AG10803 (cell line): ENCODE results near the gene PHLDB2.

ENCODE experiments used
- DNase-seq: peaks from one replicate; pipeline ENCODE4 v3.0.0; 2010; ENCODE audit warnings: low read depth
- H3K4me3 ChIP-seq: 2 replicates; pipeline ENCODE4 v1.5.1; 2011; ENCODE audit warnings: mild to moderate bottlenecking, low read length, control low read depth
- TF ChIP-seq, protein P1 (sequence below): conservative IDR thresholded peaks from 2 replicates; pipeline ENCODE4 v1.5.1; 2011; ENCODE audit warnings: mild to moderate bottlenecking, low read length, control low read depth, inconsistent platforms

PHLDB2 gene

DNA sequence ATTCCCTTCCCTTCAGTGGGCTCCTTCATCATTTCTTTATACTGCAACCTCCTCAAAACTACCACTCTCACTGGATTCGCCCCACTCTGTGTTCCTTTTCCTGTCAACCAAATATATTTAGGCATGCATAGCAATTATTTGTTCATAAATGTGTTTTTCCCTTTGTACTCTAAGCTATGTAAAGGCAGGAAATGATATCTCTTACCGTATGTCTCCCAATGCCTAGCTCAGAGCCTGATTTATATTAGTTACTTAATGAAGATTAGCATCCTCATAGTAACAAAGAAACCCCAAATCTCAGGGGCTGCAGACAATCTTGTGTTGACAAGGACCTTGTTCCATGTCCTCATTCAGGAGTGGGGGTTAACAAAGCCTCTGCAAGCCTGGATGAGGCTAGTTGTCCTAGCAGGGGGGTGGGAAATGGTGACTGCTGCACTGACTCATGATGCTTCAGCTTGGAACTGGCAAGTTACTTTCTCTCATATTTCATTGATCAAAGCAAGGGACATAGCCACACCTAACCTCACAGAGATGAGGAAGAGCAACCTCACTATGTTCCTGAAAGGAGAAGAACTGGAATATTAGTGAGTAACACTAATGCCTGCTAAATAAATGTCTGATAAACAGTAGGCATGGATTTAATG lies 15.2 kb downstream of the PHLDB2 start:
- TF ChIP-seq, protein P1, sequence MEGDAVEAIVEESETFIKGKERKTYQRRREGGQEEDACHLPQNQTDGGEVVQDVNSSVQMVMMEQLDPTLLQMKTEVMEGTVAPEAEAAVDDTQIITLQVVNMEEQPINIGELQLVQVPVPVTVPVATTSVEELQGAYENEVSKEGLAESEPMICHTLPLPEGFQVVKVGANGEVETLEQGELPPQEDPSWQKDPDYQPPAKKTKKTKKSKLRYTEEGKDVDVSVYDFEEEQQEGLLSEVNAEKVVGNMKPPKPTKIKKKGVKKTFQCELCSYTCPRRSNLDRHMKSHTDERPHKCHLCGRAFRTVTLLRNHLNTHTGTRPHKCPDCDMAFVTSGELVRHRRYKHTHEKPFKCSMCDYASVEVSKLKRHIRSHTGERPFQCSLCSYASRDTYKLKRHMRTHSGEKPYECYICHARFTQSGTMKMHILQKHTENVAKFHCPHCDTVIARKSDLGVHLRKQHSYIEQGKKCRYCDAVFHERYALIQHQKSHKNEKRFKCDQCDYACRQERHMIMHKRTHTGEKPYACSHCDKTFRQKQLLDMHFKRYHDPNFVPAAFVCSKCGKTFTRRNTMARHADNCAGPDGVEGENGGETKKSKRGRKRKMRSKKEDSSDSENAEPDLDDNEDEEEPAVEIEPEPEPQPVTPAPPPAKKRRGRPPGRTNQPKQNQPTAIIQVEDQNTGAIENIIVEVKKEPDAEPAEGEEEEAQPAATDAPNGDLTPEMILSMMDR, result no peak
- peak; percentile 50 for DNase-seq
- H3K4me3 ChIP-seq, result no peak overlapping the region

DNA sequence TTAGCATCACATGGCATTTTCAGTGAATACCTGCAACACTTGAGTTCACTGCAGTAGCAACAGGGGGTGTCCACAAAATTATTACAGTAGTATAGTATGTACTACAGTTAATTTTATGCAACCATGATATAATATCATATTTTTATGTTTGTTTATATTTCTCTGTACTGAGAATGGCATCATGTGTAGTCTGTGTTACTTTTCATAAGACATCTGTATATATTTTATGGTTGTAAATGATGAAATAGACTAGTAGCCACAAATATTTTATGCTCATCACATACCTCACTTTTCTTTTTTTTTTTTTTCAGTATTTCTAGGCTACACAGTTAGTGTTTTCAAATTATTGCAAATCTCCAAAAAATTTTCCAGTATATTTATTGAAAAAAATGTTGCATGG lies 22.4 kb downstream of the PHLDB2 start:
- peak; percentile 42 for DNase-seq
- TF ChIP-seq, protein P1, result no peak
- no peak overlapping the region for H3K4me3 ChIP-seq

DNA sequence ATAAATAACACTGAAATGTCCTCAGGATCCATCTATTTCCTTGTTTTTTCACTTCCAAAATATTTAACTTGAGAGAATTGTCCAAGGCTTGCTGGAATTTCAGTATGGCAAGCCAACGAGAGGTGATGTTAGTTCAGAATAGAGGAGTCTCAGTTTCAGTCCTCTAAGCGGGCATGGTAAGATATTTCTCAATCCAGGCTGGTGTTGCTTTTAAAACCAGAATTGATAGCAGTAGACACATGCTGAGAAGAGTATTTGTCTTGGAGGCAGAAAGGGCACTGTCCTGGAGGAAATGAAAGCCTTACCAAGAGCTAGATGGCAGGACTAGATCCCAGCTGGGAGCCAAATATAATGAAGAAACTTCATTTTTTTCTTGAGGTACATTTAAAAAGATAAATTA lies 23.1 kb downstream of the PHLDB2 start:
- no peak overlapping the region for H3K4me3 ChIP-seq
- no peak for DNase-seq
- TF ChIP-seq, protein P1, result no peak

DNA sequence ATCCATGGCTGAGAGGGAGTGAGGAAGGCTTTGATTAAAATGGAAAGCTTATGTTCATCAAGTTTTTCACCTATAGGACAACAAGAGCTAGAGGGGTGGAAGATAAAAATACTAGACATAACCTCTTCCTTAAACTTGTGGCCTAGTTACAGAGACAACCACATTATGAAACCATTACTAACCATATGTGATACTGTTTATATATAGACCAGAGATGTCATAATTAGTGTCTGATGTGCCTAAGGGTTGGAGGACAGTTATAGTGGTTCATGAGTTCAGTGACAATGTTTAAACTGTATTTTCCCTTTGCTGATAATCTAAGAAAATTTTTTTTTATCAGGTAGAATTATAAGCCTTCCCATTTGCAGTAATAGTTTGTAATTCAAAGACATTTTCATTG lies 23.7 kb downstream of the PHLDB2 start:
- DNase-seq, result peak; percentile 28
- TF ChIP-seq, protein P1, result no peak
- H3K4me3 ChIP-seq, result no peak overlapping the region

DNA sequence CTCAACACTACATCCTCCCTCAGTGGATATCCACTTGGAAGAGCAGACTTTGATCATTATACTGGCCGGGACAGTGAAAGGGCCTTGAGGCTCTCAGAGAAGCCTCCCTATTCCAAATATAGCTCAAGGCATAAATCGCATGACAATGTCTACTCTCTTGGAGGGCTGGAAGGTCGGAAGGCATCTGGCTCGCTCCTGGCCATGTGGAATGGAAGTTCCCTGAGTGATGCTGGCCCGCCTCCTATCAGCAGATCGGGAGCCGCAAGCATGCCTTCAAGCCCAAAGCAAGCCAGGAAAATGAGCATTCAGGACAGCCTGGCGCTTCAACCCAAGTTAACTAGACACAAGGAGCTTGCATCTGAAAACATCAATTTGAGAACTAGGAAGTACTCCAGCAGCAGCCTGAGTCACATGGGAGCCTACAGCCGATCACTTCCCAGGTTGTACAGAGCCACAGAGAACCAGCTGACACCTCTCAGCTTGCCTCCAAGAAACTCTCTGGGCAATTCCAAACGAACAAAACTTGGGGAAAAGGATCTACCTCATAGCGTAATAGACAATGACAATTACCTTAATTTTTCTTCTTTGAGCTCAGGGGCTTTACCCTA lies 25.4 kb downstream of the PHLDB2 start:
- no peak for DNase-seq
- TF ChIP-seq, protein P1, result no peak
- H3K4me3 ChIP-seq, result no peak overlapping the region

DNA sequence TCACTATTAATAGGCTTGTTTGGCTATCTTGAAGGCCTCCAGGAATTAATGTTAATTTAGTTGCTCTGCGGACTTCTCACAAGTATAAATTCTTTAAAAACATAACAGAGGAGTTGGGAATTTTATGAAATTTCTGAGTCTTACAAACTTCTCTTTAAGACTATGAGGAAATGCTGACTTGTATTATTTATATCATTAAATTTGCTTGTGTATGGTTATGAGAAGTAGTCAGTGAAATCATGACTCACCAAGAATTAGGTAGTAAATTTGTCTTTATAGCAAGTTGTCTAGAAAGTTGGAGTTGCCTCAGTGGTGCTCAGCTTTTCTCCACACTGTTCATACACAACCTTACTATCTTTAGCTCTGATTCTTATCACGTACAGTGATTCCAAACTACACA lies 26.5 kb downstream of the PHLDB2 start:
- TF ChIP-seq, protein P1, result no peak
- no peak for DNase-seq
- no peak overlapping the region for H3K4me3 ChIP-seq

DNA sequence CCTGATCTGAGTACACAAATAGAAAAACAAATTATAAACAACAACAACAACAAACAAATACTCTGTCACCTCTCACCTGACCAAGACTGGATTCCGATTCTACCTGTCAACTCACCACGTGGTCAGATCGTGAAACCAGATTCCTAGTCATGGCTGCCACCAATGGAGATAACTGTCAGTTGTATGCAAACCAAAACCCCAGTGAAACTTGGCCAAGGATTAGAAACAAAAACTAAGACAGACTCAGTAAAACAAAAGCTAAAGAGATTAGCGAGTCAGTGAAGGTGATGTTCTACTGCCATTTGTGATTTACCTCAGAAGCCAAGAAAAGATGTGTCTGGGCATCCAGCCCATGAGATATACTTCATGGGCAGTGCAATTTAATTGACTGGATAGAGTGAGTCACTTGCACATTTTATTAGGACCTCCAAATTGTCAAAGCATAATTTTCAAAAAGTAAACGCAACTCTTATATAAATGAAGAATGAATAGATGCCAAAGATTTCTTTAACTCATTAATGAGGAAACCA lies 31.1 kb downstream of the PHLDB2 start:
- DNase-seq, result no peak
- no peak overlapping the region for H3K4me3 ChIP-seq
- TF ChIP-seq, protein P1, result no peak
